T-helper 2 cell treated with Interferon-gamma antibody and Interleukin-4, amounts not matched to agents 5 μg/mL and 100 μg/mL, for 36 hours (primary cell): ENCODE measurements around the gene PHLDB1.
"Not testable (repeated sequence)": the region's sequence is repeated elsewhere in the genome, so short reads cannot be mapped to it uniquely, and the experiment has no call there.

Source experiments
- DNase-seq: peaks from one replicate; pipeline ENCODE4 v3.0.0; 2021; ENCODE audit warnings: low spot score
- H3K27ac Mint-ChIP-seq: one replicate; pipeline ENCODE4 v1.8.0; 2021; ENCODE audit warnings: mild to moderate bottlenecking, mixed read lengths
- H3K27me3 Mint-ChIP-seq: one replicate; pipeline ENCODE4 v1.8.0; 2021; ENCODE audit warnings: low read depth, mixed read lengths
- H3K36me3 Mint-ChIP-seq: one replicate; pipeline ENCODE4 v1.8.0; 2021; ENCODE audit warnings: low read depth, mixed read lengths
- H3K4me1 Mint-ChIP-seq: one replicate; pipeline ENCODE4 v1.8.0; 2021; ENCODE audit warnings: low read depth, mixed read lengths
- H3K4me3 Mint-ChIP-seq: one replicate; pipeline ENCODE4 v1.8.0; 2022; ENCODE audit warnings: mild to moderate bottlenecking, moderate library complexity, mixed read lengths
- H3K9me3 Mint-ChIP-seq: one replicate; pipeline ENCODE4 v1.8.0; 2021; ENCODE audit warnings: mixed read lengths

PHLDB1 gene

DNA sequence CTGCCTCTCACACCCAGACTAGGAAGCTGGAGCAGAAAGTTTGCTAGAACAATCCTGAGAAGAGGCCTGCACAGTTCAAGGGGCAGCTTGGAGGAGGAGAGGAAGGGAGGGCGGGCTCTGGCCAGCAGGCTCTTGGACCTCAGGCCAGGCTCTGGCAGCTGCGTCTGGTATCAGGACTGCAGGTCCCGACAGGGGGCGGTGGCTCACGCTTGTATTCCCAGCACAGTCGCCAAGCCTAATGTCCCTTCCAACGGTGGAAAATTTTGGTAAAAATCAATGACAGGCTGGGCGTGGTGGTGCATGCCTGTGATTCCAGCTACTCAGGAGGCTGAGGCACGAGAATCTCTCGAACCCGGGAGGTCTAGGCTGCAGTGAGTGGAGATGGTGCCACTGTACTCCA is 71.5 kb downstream of the PHLDB1 start:
- not testable (repeated sequence) for H3K9me3 Mint-ChIP-seq, DNase-seq
- H3K27me3 Mint-ChIP-seq, result peaks cover 17% of the 10 kb centered on the region

DNA sequence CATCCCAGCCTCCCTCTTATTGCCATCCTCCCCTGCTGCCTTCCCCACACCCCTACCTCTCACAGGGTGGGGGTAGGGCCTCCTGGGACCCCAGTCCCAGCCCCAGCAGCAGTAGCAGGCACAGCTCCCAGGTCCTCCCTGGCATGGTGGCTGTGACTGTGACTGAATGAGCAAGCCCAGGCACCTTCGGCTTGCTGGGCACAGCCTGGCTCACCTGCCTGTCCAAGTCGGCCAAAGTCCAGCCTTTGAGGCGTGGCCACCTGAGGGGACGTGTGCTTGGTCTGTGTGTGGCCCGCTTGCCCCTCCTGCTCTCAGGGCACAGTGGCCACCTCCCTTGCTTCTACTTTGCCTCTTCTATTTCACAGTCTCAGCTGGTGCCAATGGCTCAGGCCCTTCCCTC is 72.1 kb downstream of the PHLDB1 start, which contains the start of gene TREH:
TREH (minus strand) TSS at position 168 of the 400 bp plus-strand sequence; CDS start at position 145, 23 bp downstream.
- Mint-ChIP-seq H3K4me3 (no peak within 1 kb of the TSS), H3K4me1 (no peaks in the 10 kb centered on the region), H3K9me3 (no peaks in the 10 kb centered on the region), H3K36me3 (no peaks in the 10 kb centered on the region), H3K27me3 (peaks cover 17% of the 10 kb centered on the region), H3K27ac (no peak within 1 kb of the TSS)
- no peak for DNase-seq

More for the DNA sequence above, 71.5 kb downstream of the PHLDB1 start:
- H3K36me3 Mint-ChIP-seq, H3K4me3 Mint-ChIP-seq, H3K4me1 Mint-ChIP-seq, H3K27ac Mint-ChIP-seq: not testable (repeated sequence)

DNA sequence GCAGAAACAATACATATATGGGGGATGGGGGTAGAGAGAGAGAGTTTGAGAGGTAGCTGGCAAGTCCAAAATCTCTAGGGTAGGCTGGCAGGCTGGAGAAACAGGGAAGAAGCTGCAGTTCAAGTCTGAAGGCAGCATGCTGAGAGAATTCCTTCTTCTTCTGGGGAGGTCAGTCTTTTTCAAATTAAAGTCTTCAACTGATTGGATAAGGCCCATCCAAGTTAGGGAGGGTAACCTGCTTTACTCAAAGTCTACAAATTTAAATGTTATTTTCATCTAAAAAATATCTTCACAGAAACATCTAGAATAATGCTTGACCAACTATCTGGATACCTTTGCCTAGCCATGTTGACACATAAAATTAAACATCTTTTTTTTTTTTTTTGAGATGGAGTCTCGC is 75.0 kb downstream of the PHLDB1 start:
- H3K4me3 Mint-ChIP-seq, result no peak overlapping the region
- H3K36me3 Mint-ChIP-seq, result no peaks in the 10 kb centered on the region
- no peaks in the 10 kb centered on the region for H3K9me3 Mint-ChIP-seq
- DNase-seq, result no peak
- H3K27ac Mint-ChIP-seq, result no peak overlapping the region
- no peaks in the 10 kb centered on the region for H3K4me1 Mint-ChIP-seq
- peaks cover 37% of the 10 kb centered on the region for H3K27me3 Mint-ChIP-seq

DNA sequence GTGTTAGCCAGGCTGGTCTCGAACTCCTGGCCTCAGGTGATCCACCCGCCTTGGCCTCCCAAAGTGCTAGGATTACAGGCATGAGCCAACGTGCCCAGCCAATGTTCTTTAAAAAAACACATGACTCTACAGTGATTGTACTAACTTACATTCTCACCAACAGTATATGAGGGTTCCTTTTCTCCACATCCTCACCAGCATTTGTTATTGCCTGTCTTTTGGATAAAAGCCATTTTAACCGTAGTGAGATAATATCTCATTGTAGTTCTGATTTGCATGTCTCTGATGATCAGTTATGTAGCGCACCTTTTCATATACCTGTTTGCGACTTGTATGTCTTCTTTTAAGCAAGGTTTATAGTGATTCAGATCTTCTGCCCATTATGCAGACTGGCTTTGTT is 75.5 kb downstream of the PHLDB1 start:
- peaks cover 37% of the 10 kb centered on the region for H3K27me3 Mint-ChIP-seq
- H3K27ac Mint-ChIP-seq, H3K9me3 Mint-ChIP-seq, H3K36me3 Mint-ChIP-seq, H3K4me1 Mint-ChIP-seq, DNase-seq, H3K4me3 Mint-ChIP-seq: not testable (repeated sequence)

DNA sequence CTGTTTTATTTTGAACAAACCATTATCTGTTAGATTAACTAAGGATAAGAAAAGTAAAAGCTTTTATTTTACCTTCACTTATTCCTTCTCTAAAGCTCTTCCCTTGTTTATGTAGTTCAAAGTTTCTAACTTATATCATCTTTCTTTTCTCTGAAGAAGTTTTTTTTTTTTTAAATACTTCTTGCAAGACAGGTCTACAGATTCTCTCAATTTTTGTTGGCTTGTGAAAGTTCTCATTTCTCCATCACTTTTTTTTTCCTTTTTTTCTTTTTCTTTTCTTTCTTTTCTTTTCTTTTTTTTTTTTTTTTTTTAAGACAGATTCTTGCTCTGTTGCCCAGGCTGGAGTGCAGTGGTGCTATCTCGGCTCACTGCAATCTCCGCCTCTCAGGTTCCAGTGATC is 76.8 kb downstream of the PHLDB1 start:
- Mint-ChIP-seq H3K27me3 (peaks cover 36% of the 10 kb centered on the region), H3K27ac (no peak overlapping the region), H3K36me3 (no peaks in the 10 kb centered on the region), H3K4me1 (peaks cover 5% of the 10 kb centered on the region), H3K4me3 (no peak overlapping the region), H3K9me3 (no peaks in the 10 kb centered on the region)
- no peak for DNase-seq

DNA sequence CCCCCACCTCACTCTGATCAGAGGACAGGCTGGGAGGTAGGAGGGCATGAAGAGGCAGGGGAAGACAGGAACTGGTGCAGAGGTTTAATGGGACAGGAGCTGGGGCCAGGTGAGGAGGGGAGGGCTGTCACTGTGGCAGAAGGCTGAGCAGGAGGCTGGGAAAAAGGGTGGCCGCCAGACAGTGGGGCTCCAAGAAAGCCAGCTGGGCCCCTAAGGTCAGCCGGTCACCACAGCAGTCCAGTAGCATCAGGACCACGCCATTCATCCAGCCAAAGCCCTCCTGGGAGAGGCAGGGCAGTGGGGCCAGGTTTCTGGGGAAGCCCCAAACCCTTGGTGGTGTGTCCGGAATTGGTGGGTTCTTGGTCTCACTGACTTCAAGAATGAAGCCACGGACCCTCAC is 80.5 kb downstream of the PHLDB1 start:
- H3K27ac Mint-ChIP-seq, result no peak overlapping the region

DNA sequence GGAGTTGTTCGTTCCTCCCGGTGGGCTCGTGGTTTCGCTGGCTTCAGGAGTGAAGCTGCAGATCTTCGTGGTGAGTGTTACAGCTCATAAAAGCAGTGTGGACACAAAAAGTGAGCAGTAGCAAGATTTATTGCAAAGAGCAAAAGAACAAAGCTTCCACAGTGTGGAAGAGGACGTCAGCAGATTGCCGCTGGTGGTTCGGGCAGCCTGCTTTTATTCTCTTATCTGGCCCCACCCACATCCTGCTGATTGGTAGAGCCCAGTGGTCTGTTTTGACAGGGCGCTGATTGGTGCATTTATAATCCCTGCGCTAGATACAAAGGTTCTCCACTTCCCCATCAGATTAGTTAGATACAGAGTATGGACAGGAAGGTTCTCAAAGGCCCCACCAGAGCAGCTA is 80.9 kb downstream of the PHLDB1 start:
- Mint-ChIP-seq H3K4me1 (peaks cover 26% of the 10 kb centered on the region), H3K27me3 (peaks cover 24% of the 10 kb centered on the region), H3K27ac (peak overlapping the region; percentile 9)
- H3K9me3 Mint-ChIP-seq, DNase-seq, H3K4me3 Mint-ChIP-seq, H3K36me3 Mint-ChIP-seq: not testable (repeated sequence)

More for the DNA sequence above, 80.5 kb downstream of the PHLDB1 start:
- no peaks in the 10 kb centered on the region for H3K9me3 Mint-ChIP-seq
- no peaks in the 10 kb centered on the region for H3K36me3 Mint-ChIP-seq
- no peak for DNase-seq
- H3K4me3 Mint-ChIP-seq, result no peak overlapping the region
- peaks cover 24% of the 10 kb centered on the region for H3K27me3 Mint-ChIP-seq
- H3K4me1 Mint-ChIP-seq, result peaks cover 24% of the 10 kb centered on the region

DNA sequence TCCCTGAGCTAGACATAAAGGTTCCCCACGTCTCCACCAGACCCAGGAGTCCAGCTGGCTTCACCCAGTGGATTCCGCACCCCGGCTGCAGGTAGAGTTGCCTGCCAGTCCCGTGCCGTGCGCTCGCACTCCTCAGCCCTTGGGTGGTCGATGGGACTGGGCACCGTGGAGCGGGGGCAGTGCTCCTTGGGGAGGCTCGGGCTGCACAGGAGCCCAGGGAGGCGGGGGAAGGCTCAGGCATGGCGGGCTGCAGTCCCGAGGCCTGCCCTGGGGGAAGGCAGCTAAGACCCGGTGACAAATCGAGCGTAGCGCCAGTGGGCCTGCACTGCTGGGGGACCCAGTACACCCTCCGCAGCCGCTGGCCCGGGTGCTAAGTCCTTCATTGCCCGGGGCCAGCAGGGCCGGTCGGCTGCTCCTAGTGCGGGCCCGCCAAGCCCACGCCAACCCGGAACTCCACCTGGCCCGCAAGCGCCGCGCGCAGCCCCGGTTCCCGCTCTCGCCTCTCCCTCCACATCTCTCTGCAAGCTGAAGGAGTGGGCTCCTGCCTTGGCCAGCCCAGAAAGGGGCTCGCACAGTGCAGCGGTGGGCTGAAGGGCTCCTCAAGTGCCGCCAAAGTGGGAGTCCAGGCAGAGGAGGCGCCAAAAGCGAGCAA is 81.6 kb downstream of the PHLDB1 start:
- Mint-ChIP-seq H3K27ac (no peak overlapping the region), H3K36me3 (no peaks in the 10 kb centered on the region), H3K4me3 (no peak overlapping the region), H3K4me1 (peaks cover 26% of the 10 kb centered on the region), H3K27me3 (peaks cover 20% of the 10 kb centered on the region), H3K9me3 (no peaks in the 10 kb centered on the region)
- no peak for DNase-seq

DNA sequence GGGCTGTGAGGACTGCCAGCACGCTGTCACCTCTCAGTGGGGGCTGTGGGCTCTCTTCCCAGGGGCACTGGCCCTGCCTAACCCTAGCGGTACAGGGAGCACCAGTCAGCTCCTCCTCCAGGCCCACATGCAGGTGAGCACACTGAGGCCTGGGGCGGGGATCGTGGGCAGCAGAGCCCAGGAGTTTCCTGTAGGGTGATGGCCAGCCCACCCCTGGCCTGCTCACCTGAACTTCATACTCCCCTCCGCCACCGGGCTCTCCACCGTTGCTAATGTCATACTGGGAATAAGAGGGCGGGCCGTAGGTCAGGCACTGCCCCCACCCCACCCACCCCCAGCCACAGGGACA is 82.1 kb downstream of the PHLDB1 start:
- H3K4me1 Mint-ChIP-seq, result peaks cover 26% of the 10 kb centered on the region
- no peak overlapping the region for H3K4me3 Mint-ChIP-seq
- no peak overlapping the region for H3K27ac Mint-ChIP-seq
- no peak for DNase-seq
- H3K9me3 Mint-ChIP-seq, result no peaks in the 10 kb centered on the region
- H3K27me3 Mint-ChIP-seq, result peaks cover 20% of the 10 kb centered on the region
- H3K36me3 Mint-ChIP-seq, result no peaks in the 10 kb centered on the region

DNA sequence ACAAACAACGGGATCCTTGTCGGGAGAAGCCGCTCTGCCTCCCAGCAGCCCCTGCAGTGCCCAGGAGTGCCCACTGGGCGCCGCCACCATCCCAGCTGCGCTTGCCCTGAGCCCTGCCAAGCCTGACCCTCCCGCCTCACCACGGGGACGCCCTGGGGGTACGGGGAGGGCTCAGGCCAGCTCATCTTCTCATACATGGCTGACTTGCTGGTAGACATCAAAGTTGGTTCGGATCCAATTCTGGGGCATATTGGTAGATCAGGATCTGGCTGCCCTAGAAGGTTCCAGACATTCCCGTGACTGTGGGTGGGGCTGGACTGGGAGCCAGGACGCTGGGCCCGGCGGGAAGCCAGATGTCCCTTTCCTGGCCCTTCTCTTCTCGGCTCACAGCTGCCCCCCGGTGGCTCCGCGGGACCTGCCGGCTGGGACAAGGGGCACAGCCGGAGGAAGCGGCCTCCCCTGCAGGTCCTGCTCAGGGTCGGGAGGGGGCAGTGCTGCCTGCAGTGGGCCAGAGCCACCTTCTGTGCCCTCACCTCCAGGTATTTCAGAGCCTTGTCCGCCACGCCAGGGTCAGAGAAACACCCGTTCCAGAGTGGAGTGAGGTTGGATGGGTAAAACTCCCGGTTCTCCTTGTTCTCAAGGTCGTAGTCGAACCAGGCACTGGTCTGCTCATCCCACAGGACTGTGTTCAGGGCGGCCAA is 82.6 kb downstream of the PHLDB1 start:
- no peaks in the 10 kb centered on the region for H3K36me3 Mint-ChIP-seq
- DNase-seq, result peak; percentile 80
- H3K27ac Mint-ChIP-seq, result peak overlapping the region; percentile 42
- H3K27me3 Mint-ChIP-seq, result peaks cover 16% of the 10 kb centered on the region
- H3K9me3 Mint-ChIP-seq, result no peaks in the 10 kb centered on the region
- peaks cover 26% of the 10 kb centered on the region for H3K4me1 Mint-ChIP-seq
- H3K4me3 Mint-ChIP-seq, result peak overlapping the region; percentile 73

DNA sequence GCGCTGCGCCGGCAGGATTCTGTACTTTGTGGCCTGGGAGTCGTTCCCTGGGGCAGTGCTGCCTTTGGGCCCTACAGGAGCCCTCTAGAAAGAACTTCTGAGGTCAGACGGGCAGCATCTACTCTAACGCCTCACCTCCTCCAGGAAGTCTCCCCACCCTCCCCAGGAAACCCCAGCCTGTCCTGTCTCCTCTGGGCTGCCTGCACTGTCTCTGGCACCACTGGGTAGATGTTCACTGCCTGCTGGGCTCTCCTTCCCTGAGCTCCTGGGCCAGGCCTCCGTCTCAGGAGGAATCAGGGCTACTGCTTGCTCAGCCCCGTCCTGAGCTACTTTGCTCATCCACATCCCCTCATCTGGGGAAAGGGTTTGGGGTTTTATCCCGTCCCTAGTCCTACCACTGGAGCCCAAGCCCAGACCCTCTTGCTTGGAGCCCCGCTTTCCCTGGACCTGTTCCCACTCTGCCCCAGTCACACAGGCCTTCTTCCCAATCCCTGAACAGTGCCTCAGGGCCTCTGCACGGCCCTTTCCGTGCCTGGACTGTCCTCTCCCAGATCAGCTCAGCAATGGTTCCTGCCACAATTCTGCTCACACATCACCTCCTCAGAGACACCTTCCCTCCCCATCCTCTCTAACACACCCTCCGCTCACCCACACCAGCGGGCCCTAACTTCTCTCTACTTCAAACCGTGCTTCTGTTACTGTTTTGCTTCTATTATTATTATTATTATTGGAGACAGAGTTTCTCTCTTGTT is 83.3 kb downstream of the PHLDB1 start:
- H3K27ac Mint-ChIP-seq, result no peak overlapping the region
- no peak for DNase-seq
- peaks cover 9% of the 10 kb centered on the region for H3K27me3 Mint-ChIP-seq
- no peaks in the 10 kb centered on the region for H3K36me3 Mint-ChIP-seq
- peaks cover 26% of the 10 kb centered on the region for H3K4me1 Mint-ChIP-seq
- no peaks in the 10 kb centered on the region for H3K9me3 Mint-ChIP-seq
- peak overlapping the region; percentile 28 for H3K4me3 Mint-ChIP-seq

DNA sequence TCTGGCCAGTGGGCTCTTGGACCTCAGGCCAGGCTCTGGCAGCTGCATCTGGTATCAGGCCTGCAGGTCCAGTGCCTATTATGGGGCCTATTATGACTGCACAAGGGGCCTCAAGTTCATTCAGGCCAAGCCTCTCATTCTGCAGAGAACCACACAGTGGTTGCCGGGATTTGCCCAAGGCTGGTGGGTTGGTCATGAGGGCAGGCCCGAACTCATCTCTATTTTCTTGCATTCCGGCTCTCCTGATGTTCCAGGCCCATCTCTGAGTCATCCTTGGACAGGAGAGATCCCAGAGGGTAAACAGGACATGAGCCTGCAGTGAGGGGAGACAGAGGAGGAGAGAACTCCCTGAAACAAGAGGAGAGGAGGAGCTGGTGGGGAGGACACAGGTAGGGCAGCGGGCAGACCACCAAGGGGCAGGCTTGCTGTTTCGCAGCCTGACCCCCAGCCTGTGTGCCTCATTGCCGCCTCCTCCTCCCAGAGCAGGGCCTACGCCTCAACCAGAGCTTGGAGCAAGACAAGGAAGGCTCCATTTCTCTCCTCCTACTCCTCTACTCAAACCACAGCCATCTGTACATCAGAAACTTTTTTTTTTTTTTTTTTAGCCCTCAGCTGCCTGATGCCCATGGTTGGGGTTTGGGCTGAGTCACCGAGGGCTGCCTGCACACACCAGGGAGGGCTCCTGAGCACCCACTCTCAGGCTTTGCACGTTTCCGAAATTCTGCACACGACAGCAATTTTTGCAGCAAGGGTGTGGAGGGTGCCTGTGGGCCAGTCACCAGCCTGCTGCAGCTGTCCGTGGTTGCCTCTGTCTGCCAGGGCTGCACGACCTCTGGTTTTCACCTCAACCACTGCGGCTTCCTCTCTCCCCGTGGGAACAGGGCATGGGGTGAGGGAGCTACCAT is 84.8 kb downstream of the PHLDB1 start:
- peak overlapping the region; percentile 63 for H3K4me3 Mint-ChIP-seq
- no peaks in the 10 kb centered on the region for H3K9me3 Mint-ChIP-seq
- peak; percentile 55 for DNase-seq
- H3K27ac Mint-ChIP-seq, result peak overlapping the region; percentile 34
- peaks cover 26% of the 10 kb centered on the region for H3K4me1 Mint-ChIP-seq
- H3K27me3 Mint-ChIP-seq, result peaks cover 3% of the 10 kb centered on the region
- no peaks in the 10 kb centered on the region for H3K36me3 Mint-ChIP-seq

DNA sequence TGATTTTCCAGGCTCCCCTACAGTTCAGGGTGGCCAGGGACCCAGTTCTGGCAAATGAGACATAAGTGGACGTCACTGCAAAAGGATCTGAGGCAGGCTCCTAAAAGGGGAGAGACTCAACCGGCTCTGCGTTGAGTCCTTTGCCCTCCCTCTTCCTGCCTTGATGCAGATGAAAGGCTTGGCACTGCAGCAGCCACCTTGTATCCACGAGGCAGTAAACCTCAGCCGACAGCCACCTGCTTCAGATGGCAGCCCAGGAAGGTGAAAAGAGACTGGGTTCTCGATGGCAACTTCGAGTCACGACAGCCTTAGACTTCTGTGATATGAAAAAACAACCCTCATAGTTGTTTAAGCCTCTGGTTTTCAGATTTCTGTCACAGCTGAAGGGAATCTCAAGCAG is 86.8 kb downstream of the PHLDB1 start:
- Mint-ChIP-seq H3K36me3 (no peaks in the 10 kb centered on the region), H3K9me3 (no peaks in the 10 kb centered on the region), H3K27me3 (no peaks in the 10 kb centered on the region), H3K4me3 (no peak overlapping the region), H3K4me1 (peaks cover 21% of the 10 kb centered on the region), H3K27ac (no peak overlapping the region)
- DNase-seq, result no peak
